Measurements from ENCODE around the gene FXYD7.

DNA sequence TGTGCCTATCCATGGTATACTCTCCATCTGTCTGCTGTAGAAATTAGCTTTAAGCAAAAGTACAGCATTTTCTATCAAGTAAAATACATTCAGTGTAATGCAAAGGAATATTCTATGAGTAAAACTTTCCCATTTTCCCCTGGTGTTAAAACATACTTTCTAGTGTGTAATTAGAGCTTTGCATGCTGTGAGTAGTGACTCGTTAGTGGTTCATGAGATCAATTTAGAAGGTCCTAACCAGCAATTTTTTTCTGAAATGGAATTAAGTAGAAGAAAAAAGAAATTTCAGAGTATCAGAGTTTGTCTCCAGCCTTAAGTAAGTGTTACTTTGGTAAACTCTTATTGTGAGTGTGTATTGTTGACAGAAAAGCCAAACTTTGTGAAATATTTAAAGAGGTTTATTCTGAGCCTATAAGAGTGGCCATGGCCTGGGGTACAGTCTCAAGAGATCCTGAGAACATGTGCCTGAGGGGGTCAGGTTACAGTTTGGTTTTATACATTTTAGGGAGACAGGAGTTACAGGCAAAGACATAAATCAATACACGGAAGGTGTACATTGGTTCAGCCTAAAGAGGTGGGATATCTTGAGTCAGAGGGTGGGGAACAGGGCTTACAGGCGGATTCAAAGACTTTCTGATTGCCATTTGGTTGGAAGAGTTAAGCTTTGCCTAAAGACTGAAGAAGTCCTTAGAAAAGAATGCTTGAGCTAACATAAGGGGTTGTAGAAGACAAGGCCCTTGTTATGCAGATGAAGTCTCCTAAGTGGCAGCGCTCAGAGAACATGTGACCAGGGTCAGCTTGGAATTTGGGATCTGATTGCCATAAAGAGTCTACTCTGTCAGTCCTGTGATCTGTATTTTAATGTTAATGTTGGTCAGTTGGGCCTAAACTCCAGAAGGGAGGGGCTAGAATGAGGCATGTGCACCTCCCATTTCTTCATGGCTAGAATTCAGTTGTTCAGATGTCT is 60.0 kb downstream of the FXYD7 start:
- TF ChIP-seq EZH2 (IDR thresholded peaks at IDR 0.05; ENCODE audit: low read length, missing control alignments) (no peak), CTCF (conservative IDR thresholded peaks at IDR 0.05 in 1 of 2, IDR thresholded peaks at IDR 0.05 in 1 of 2; ENCODE audit: low read depth in 1 of 2, low read length in 2 of 2) (no peak)

All from fibroblast of lung (primary cell).